GM23248 (cell line): ENCODE results near the gene HIPK2.

Experiments
- EZH2 ChIP-seq: fragments of 200-600 bp; sonication (generic); IDR thresholded peaks from 2 replicates; pipeline ENCODE4 v1.6.1; 2018; ENCODE audit warnings: antibody characterized with exemption, mild to moderate bottlenecking; ENCODE audit not compliant: insufficient read depth, poor library complexity, severe bottlenecking
- EZH2phosphoT487 ChIP-seq: fragments of 200-600 bp; sonication (generic); IDR thresholded peaks from 2 replicates; pipeline ENCODE4 v1.6.1; 2018; ENCODE audit warnings: antibody characterized with exemption, moderate library complexity, mild to moderate bottlenecking, low read depth; ENCODE audit not compliant: insufficient read depth

DNA sequence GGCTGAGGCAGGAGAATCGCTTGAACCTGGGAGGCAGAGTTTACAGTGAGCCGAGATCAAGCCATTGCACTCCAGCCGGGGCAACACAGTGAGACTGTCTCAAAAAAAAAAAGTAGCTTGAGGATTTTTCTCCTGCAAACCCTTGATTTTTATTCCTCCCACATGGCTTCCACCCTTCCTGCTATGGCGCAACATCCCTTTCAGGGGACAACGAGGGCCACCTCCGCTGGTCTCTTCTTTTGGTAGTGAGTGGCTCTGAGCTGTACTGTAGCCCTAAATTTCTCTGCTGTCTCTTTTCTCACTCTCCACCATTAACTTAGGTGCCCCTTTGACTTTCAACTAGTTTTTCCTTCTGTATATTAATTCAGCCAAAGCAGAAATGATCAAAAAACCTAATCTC is 113.4 kb downstream of the HIPK2 start:
- no peak for TF ChIP-seq EZH2
- TF ChIP-seq EZH2phosphoT487 = no peak
